ENCODE measurements around the gene DDN. TPM values are rescaled to one million over a fixed set of nuclear protein-coding genes. Genes with fewer than 3 reads are reported as not detected.

DDN gene

GRCh38 chr12:48947727-48948126 is 51.4 kb downstream of the DDN start:
- no peak overlapping the region for H3K4me3 ChIP-seq (ENCODE audit: low read length)
- no CpG with 5 or more reads among the region's 3 CpGs for WGBS (ENCODE audit: extremely low coverage, insufficient coverage, low lambda C conversion rate)

GRCh38 chr12:48946943-48947342 is 52.2 kb downstream of the DDN start:
- H3K79me1 ChIP-seq (ENCODE audit: low read length) = peaks cover 18% of the 10 kb centered on the region
- H3K18ac ChIP-seq (ENCODE audit: low read length) = no peak overlapping the region
- no peaks in the 10 kb centered on the region for H3K36me3 ChIP-seq (ENCODE audit: control insufficient read depth, insufficient read depth, low read length)
- no peak overlapping the region for H2AK5ac ChIP-seq (ENCODE audit: low read length)
- no peak overlapping the region for H2BK120ac ChIP-seq (ENCODE audit: low read depth, low read length)
- H3K27ac ChIP-seq (ENCODE audit: low read depth, low read length) = no peak overlapping the region
- no peak for DNase-seq
- no peak overlapping the region for H3K9ac ChIP-seq (ENCODE audit: low read length)
- no peak overlapping the region for H3K4me3 ChIP-seq (ENCODE audit: low read length)
- WGBS (ENCODE audit: extremely low coverage, insufficient coverage, low lambda C conversion rate) = no CpG with 5 or more reads among the region's 6 CpGs
- no peak overlapping the region for H4K5ac ChIP-seq (ENCODE audit: low read length)
- no peak overlapping the region for H3K56ac ChIP-seq (ENCODE audit: low read length)
- no peaks in the 10 kb centered on the region for H3K4me1 ChIP-seq (ENCODE audit: control insufficient read depth, low read depth, low read length)
- H3K23ac ChIP-seq (ENCODE audit: low read length) = no peak overlapping the region
- no peak overlapping the region for H3K4me2 ChIP-seq (ENCODE audit: low read length)
- H2BK15ac ChIP-seq (replicated peaks; ENCODE audit: low read depth) = no peak overlapping the region
- no peak overlapping the region for H4K8ac ChIP-seq (ENCODE audit: low read depth, low read length)
- no peak overlapping the region for H3K4ac ChIP-seq (ENCODE audit: low read depth, low read length)
- H2BK5ac ChIP-seq (ENCODE audit: low read length) = no peak overlapping the region
- no peaks in the 10 kb centered on the region for H3K27me3 ChIP-seq (ENCODE audit: insufficient read depth, low read length, poor library complexity)
- H3K79me2 ChIP-seq (ENCODE audit: control insufficient read depth, insufficient read depth, low read length) = peaks cover 45% of the 10 kb centered on the region

More at GRCh38 chr12:48947727-48948126, 51.4 kb downstream of the DDN start:
- Histone ChIP-seq H3K4ac (ENCODE audit: low read depth, low read length) (no peak overlapping the region), H2BK120ac (ENCODE audit: low read depth, low read length) (no peak overlapping the region), H2AK5ac (ENCODE audit: low read length) (no peak overlapping the region), H3K4me1 (ENCODE audit: control insufficient read depth, low read depth, low read length) (no peaks in the 10 kb centered on the region), H3K27ac (ENCODE audit: low read depth, low read length) (no peak overlapping the region), H3K79me1 (ENCODE audit: low read length) (peaks cover 25% of the 10 kb centered on the region), H3K9ac (ENCODE audit: low read length) (no peak overlapping the region), H2BK15ac (replicated peaks; ENCODE audit: low read depth) (no peak overlapping the region), H2BK5ac (ENCODE audit: low read length) (no peak overlapping the region), H4K8ac (ENCODE audit: low read depth, low read length) (no peak overlapping the region), H4K5ac (ENCODE audit: low read length) (no peak overlapping the region), H3K4me2 (ENCODE audit: low read length) (no peak overlapping the region), H3K36me3 (ENCODE audit: control insufficient read depth, insufficient read depth, low read length) (peaks cover 3% of the 10 kb centered on the region), H3K79me2 (ENCODE audit: control insufficient read depth, insufficient read depth, low read length) (peaks cover 53% of the 10 kb centered on the region), H3K27me3 (ENCODE audit: insufficient read depth, low read length, poor library complexity) (no peaks in the 10 kb centered on the region), H3K18ac (ENCODE audit: low read length) (no peak overlapping the region), H3K23ac (ENCODE audit: low read length) (no peak overlapping the region), H3K56ac (ENCODE audit: low read length) (no peak overlapping the region)
- DNase-seq = no peak

GRCh38 chr12:48946205-48946604 is 53.0 kb downstream of the DDN start:
- Histone ChIP-seq H3K56ac (ENCODE audit: low read length) (no peak overlapping the region), H3K18ac (ENCODE audit: low read length) (no peak overlapping the region), H2AK5ac (ENCODE audit: low read length) (no peak overlapping the region), H3K4me1 (ENCODE audit: control insufficient read depth, low read depth, low read length) (no peaks in the 10 kb centered on the region), H2BK5ac (ENCODE audit: low read length) (no peak overlapping the region), H3K4me2 (ENCODE audit: low read length) (no peak overlapping the region), H3K9ac (ENCODE audit: low read length) (no peak overlapping the region), H2BK15ac (replicated peaks; ENCODE audit: low read depth) (no peak overlapping the region), H3K27me3 (ENCODE audit: insufficient read depth, low read length, poor library complexity) (no peaks in the 10 kb centered on the region), H3K27ac (ENCODE audit: low read depth, low read length) (no peak overlapping the region), H2BK120ac (ENCODE audit: low read depth, low read length) (no peak overlapping the region), H3K36me3 (ENCODE audit: control insufficient read depth, insufficient read depth, low read length) (peaks cover 2% of the 10 kb centered on the region), H4K5ac (ENCODE audit: low read length) (no peak overlapping the region), H3K4ac (ENCODE audit: low read depth, low read length) (no peak overlapping the region), H4K8ac (ENCODE audit: low read depth, low read length) (no peak overlapping the region), H3K4me3 (ENCODE audit: low read length) (no peak overlapping the region), H3K79me2 (ENCODE audit: control insufficient read depth, insufficient read depth, low read length) (peaks cover 46% of the 10 kb centered on the region), H3K23ac (ENCODE audit: low read length) (no peak overlapping the region), H3K79me1 (ENCODE audit: low read length) (peaks cover 20% of the 10 kb centered on the region)
- DNase-seq = no peak

Small RNA genes lying within 50 kb of the gene (small RNA-seq; reads per million reads assigned to genes)
- not detected for gene RNU6-940P (ENCODE audit: insufficient read depth)
